Keratinocyte (primary cell): ENCODE data around the gene MSI2. TPM values are rescaled to one million over a fixed set of nuclear protein-coding genes. Genes with fewer than 3 reads are reported as not detected.

ENCODE experiments used
- DNase-seq: peaks from one replicate; pipeline ENCODE4 v3.0.0-alpha.2; 2011; ENCODE audit warnings: low read depth, missing footprints, low spot score
- FAIRE-seq: peaks from 2 replicates; lab custom pipeline; 2011; peaks lifted over from hg19 to GRCh38; lab: Jason Lieb, UNC
- H2AFZ ChIP-seq: 2 replicates; pipeline ENCODE4 v1.6.0; 2012; ENCODE audit warnings: low read length, control low read depth, inconsistent platforms; ENCODE audit not compliant: control insufficient read depth
- H3K27ac ChIP-seq: 2 replicates; pipeline ENCODE4 v1.5.1; 2011; ENCODE audit warnings: low read length; ENCODE audit not compliant: control insufficient read depth, insufficient read depth
- H3K27me3 ChIP-seq: 3 replicates; pipeline ENCODE4 v1.6.0; 2011; ENCODE audit warnings: low read length; ENCODE audit not compliant: control insufficient read depth, insufficient read depth; ENCODE audit errors: extremely low read depth
- H3K36me3 ChIP-seq, 2 experiments: 2 replicates in 1 of 2; 3 replicates in 1 of 2; pipeline ENCODE4 v1.5.1; 2011; ENCODE audit warnings: low read length in 2 of 2, mild to moderate bottlenecking in 1 of 2; ENCODE audit not compliant: control insufficient read depth in 2 of 2, insufficient read depth in 2 of 2; ENCODE audit errors: extremely low read depth in 1 of 2
- H3K4me1 ChIP-seq: 3 replicates; pipeline ENCODE4 v1.5.1; 2011; ENCODE audit warnings: low read length; ENCODE audit not compliant: control insufficient read depth, insufficient read depth; ENCODE audit errors: extremely low read depth
- H3K4me2 ChIP-seq: 3 replicates; pipeline ENCODE4 v1.6.0; 2011; ENCODE audit warnings: low read depth, low read length; ENCODE audit not compliant: control insufficient read depth, insufficient read depth; ENCODE audit errors: extremely low read depth
- H3K4me3 ChIP-seq, 3 experiments: fragments of 200-600 bp in 1 of 3; sonication (generic) in 1 of 3; 2 replicates in 2 of 3; 3 replicates in 1 of 3; pipeline ENCODE4 v1.5.1; 2011 to 2016; ENCODE audit warnings: low read length in 3 of 3, mild to moderate bottlenecking in 3 of 3, control low read depth in 2 of 3, inconsistent platforms in 1 of 3, low read depth in 1 of 3, mixed read lengths in 1 of 3, mixed run types in 1 of 3, moderate library complexity in 1 of 3; ENCODE audit not compliant: control insufficient read depth in 2 of 3, insufficient read depth in 2 of 3; ENCODE audit errors: extremely low read depth in 1 of 3
- H3K79me2 ChIP-seq: 2 replicates; pipeline ENCODE4 v1.6.0; 2012; ENCODE audit warnings: low read length; ENCODE audit not compliant: control insufficient read depth, insufficient read depth
- H3K9ac ChIP-seq: 3 replicates; pipeline ENCODE4 v1.6.0; 2011; ENCODE audit warnings: low read length; ENCODE audit not compliant: control insufficient read depth, insufficient read depth; ENCODE audit errors: extremely low read depth
- H3K9me1 ChIP-seq: 3 replicates; pipeline ENCODE4 v1.6.0; 2011; ENCODE audit warnings: low read length; ENCODE audit not compliant: control insufficient read depth, insufficient read depth; ENCODE audit errors: extremely low read depth
- H3K9me3 ChIP-seq: 2 replicates; pipeline ENCODE4 v1.5.1; 2012; ENCODE audit warnings: low read depth, low read length; ENCODE audit not compliant: control insufficient read depth
- H4K20me1 ChIP-seq: 3 replicates; pipeline ENCODE4 v1.6.0; 2011; ENCODE audit warnings: low read length; ENCODE audit not compliant: control insufficient read depth, insufficient read depth; ENCODE audit errors: extremely low read depth
- CTCF ChIP-seq, 3 experiments: IDR thresholded peaks in 1 of 3; conservative IDR thresholded peaks in 1 of 3; optimal IDR thresholded peaks in 1 of 3; 2 replicates in 2 of 3; 3 replicates in 1 of 3; pipeline versions ENCODE3 to v1.5.1; 2011; ENCODE audit warnings: low read length in 3 of 3, mild to moderate bottlenecking in 3 of 3, moderate library complexity in 2 of 3, control low read depth in 1 of 3, inconsistent platforms in 1 of 3; ENCODE audit not compliant: insufficient read depth in 2 of 3; ENCODE audit errors: extremely low read depth in 1 of 3
- EZH2 ChIP-seq: IDR thresholded peaks from one replicate; pipeline ENCODE4 v1.6.1; 2012; ENCODE audit warnings: inconsistent platforms, mild to moderate bottlenecking, low read length, moderate library complexity
- dilution Hi-C: fragments of 300-500 bp; cut with MboI; formaldehyde crosslinking; loops from one replicate; pipeline ENCODE4 v1.7.0; 2020; ENCODE audit warnings: low sequenced_read_pairs; ENCODE audit not compliant: extremely low pct_ligation_motif_present
- polyA plus RNA-seq, 5 experiments: library from polyadenylated mRNA; depleted of rRNA in 3 of 5; stranded (reverse) in 3 of 5; stranded (forward) in 1 of 5; unstranded in 1 of 5; fragments of >200 nt; gene quantifications; 1 replicate in 1 of 5; 2 replicates in 3 of 5; 3 replicates in 1 of 5; pipeline versions ENCODE4 v1.2.1 to v1.2.3, GENCODE V29; 2011 to 2012; ENCODE audit warnings: missing spikeins in 2 of 5, low read depth in 1 of 5, low replicate concordance in 1 of 5

The MSI2 gene
- polyA plus RNA-seq, 1 donor (not counting 4 experiments of a cell fraction or from before 2014, with no cell fraction given) = 22.3 TPM

GRCh38 chr17:57288040-57288772 is 31.9 kb downstream of the MSI2 start:
- H2AFZ ChIP-seq = no peak overlapping the region
- DNase-seq (no peak), FAIRE-seq (no peak)
- no peak overlapping the region for H3K4me3 ChIP-seq
- no peak overlapping the region for H3K27ac ChIP-seq
- H3K36me3 ChIP-seq = peaks cover 0 to 6% of the 10 kb centered on the region in 2 experiments
- H3K4me1 ChIP-seq = peaks cover 9% of the 10 kb centered on the region
- no peaks in the 10 kb centered on the region for H3K9me3 ChIP-seq
- H3K79me2 ChIP-seq = no peaks in the 10 kb centered on the region
- no peaks in the 10 kb centered on the region for H3K27me3 ChIP-seq
- no peak overlapping the region for H3K4me2 ChIP-seq
- no peaks in the 10 kb centered on the region for H3K9me1 ChIP-seq
- H3K9ac ChIP-seq = no peak overlapping the region
- TF ChIP-seq EZH2 (no peak), CTCF (optimal IDR thresholded peaks at IDR 0.05 in 1 of 3, IDR thresholded peaks at IDR 0.05 in 1 of 3, conservative IDR thresholded peaks at IDR 0.05 in 1 of 3; ENCODE audit: extremely low read depth in 1 of 3, insufficient read depth in 2 of 3, low read length in 3 of 3) (no peak)
- dilution Hi-C loops = no loop called here
- no peaks in the 10 kb centered on the region for H4K20me1 ChIP-seq

- Histone ChIP-seq H3K9ac (no peak overlapping the region), H3K79me2 (no peaks in the 10 kb centered on the region), H3K9me3 (no peaks in the 10 kb centered on the region), H2AFZ (no peak overlapping the region), H3K4me1 (peaks cover 13% of the 10 kb centered on the region), H3K27me3 (no peaks in the 10 kb centered on the region), H4K20me1 (no peaks in the 10 kb centered on the region), H3K4me2 (no peak overlapping the region), H3K9me1 (no peaks in the 10 kb centered on the region), H3K27ac (no peak overlapping the region), H3K36me3 (peaks cover 0 to 6% of the 10 kb centered on the region in 2 experiments), H3K4me3 (no peak overlapping the region)
- no peak for FAIRE-seq
- no peak for DNase-seq
- dilution Hi-C loops = no loop called here
- TF ChIP-seq CTCF (optimal IDR thresholded peaks at IDR 0.05 in 1 of 3, IDR thresholded peaks at IDR 0.05 in 1 of 3, conservative IDR thresholded peaks at IDR 0.05 in 1 of 3; ENCODE audit: extremely low read depth in 1 of 3, insufficient read depth in 2 of 3, low read length in 3 of 3) = no peak
- TF ChIP-seq EZH2 = no peak
These were observed 32.4 kb downstream of the MSI2 start for GRCh38 chr17:57288773-57289121.
